Measurements from ENCODE around the gene KDM4C. TPM values are rescaled to one million over a fixed set of nuclear protein-coding genes. Genes with fewer than 3 reads are reported as not detected.
A peak's percentile ranks its signal among the peaks of the same experiment; 100 is the strongest.

The KDM4C gene
- total and polyA plus RNA-seq, 2 of the 13 experiments (the other 11 are each of a cell fraction or from before 2014, with no cell fraction given), result 19.4 to 23.6 TPM

GRCh38 chr9:6955251-6955921, 197.6 kb downstream of the KDM4C start (continued):
- no peak for TF ChIP-seq PITX1 (CRISPR knock-in tag; IDR thresholded peaks at IDR 0.05)
- no peak for TF ChIP-seq BATF2 (CRISPR knock-in tag; IDR thresholded peaks at IDR 0.05)
- no peak for TF ChIP-seq ZNF883 (CRISPR knock-in tag; IDR thresholded peaks at IDR 0.05; ENCODE audit: not compliant biosample characterization)
- no peak for TF ChIP-seq ZNF276 (CRISPR knock-in tag; IDR thresholded peaks at IDR 0.05; ENCODE audit: low read depth)
- no peak for TF ChIP-seq BCLAF1 (IDR thresholded peaks at IDR 0.05)
- peak; percentile 70 for TF ChIP-seq PRDM10 (CRISPR knock-in tag; IDR thresholded peaks at IDR 0.05; ENCODE audit: low read depth)
- TF ChIP-seq MAFF (IDR thresholded peaks at IDR 0.05; ENCODE audit: low read depth, low read length), result peak; percentile 58
- peak; percentile 22; the same call in 1 of the 2 replicates for TF ChIP-seq CREM (IDR thresholded peaks at IDR 0.05)
- TF ChIP-seq CREM (CRISPR knock-in tag; IDR thresholded peaks at IDR 0.05), result no peak
- TF ChIP-seq ZNF775 (CRISPR knock-in tag; IDR thresholded peaks at IDR 0.05; ENCODE audit: borderline replicate concordance), result no peak
- TF ChIP-seq PAF1 (CRISPR knock-in tag; IDR thresholded peaks at IDR 0.05), result no peak
- 0 out of 2 replicates have a peak, but pooled peaks have one; percentile 14 for TF ChIP-seq ZBTB25 (CRISPR knock-in tag; IDR thresholded peaks at IDR 0.05)
- no peak for TF ChIP-seq ZNF256 (CRISPR knock-in tag; conservative IDR thresholded peaks at IDR 0.05)
- TF ChIP-seq CHD2 (IDR thresholded peaks at IDR 0.05; ENCODE audit: low read depth, low read length), result no peak
- no peak for TF ChIP-seq FOXK1 (CRISPR knock-in tag; IDR thresholded peaks at IDR 0.05; ENCODE audit: borderline replicate concordance, low read depth)
- TF ChIP-seq ZNF614 (CRISPR knock-in tag; IDR thresholded peaks at IDR 0.05; ENCODE audit: borderline replicate concordance), result no peak
- 0 out of 2 replicates have a peak, but pooled peaks have one; percentile 53 for TF ChIP-seq ZKSCAN8 (CRISPR knock-in tag; IDR thresholded peaks at IDR 0.05; ENCODE audit: borderline replicate concordance)
- TF ChIP-seq HOXA7 (CRISPR knock-in tag; IDR thresholded peaks at IDR 0.05), result no peak
- no peak for TF ChIP-seq RBM39 (IDR thresholded peaks at IDR 0.05; ENCODE audit: low read depth, low read length, poor library complexity, severe bottlenecking)
